ENCODE data around the gene UMAD1.
"Not testable (repeated sequence)": the region's sequence is repeated elsewhere in the genome, so short reads cannot be mapped to it uniquely, and the experiment has no call there.

UMAD1 gene

GRCh38 chr7:7808156-7808555, 167.6 kb downstream of the UMAD1 start:
- peak; percentile 38 for DNase-seq

GRCh38 chr7:7808626-7809025, 168.1 kb downstream of the UMAD1 start:
- DNase-seq = peak; percentile 58

- DNase-seq = no peak
These were observed 169.8 kb downstream of the UMAD1 start for GRCh38 chr7:7810380-7810779.

- DNase-seq = no peak
These were observed 170.3 kb downstream of the UMAD1 start for GRCh38 chr7:7810826-7811225.

- peak; percentile 48 for DNase-seq
These were observed 171.6 kb downstream of the UMAD1 start for GRCh38 chr7:7812112-7812511.

GRCh38 chr7:7815395-7815794, 174.8 kb downstream of the UMAD1 start:
- DNase-seq = no peak

GRCh38 chr7:7816084-7816483, 175.5 kb downstream of the UMAD1 start:
- DNase-seq = no peak

GRCh38 chr7:7816816-7817536, 176.4 kb downstream of the UMAD1 start:
- DNase-seq = no peak

- no peak for DNase-seq
These were observed 177.2 kb downstream of the UMAD1 start for GRCh38 chr7:7817748-7818147.

GRCh38 chr7:7818179-7818578, 177.6 kb downstream of the UMAD1 start:
- DNase-seq = not testable (repeated sequence)

- DNase-seq = no peak
These were observed 179.1 kb downstream of the UMAD1 start for GRCh38 chr7:7819442-7820247.

GRCh38 chr7:7820409-7820808, 179.9 kb downstream of the UMAD1 start:
- DNase-seq = no peak

GRCh38 chr7:7820939-7821338, 180.4 kb downstream of the UMAD1 start:
- no peak for DNase-seq

- peak; percentile 10 for DNase-seq
These were observed 181.0 kb downstream of the UMAD1 start for GRCh38 chr7:7821517-7821916.

- DNase-seq = not testable (repeated sequence)
These were observed 184.7 kb downstream of the UMAD1 start for GRCh38 chr7:7825294-7825693.

GRCh38 chr7:7829667-7830066, 189.1 kb downstream of the UMAD1 start:
- no peak for DNase-seq

GRCh38 chr7:7830122-7830878, 189.7 kb downstream of the UMAD1 start:
- DNase-seq = no peak

GRCh38 chr7:7832518-7832917, 192.0 kb downstream of the UMAD1 start:
- no peak for DNase-seq

GRCh38 chr7:7834761-7835160, 194.2 kb downstream of the UMAD1 start:
- no peak for DNase-seq

- DNase-seq = no peak
These were observed 200.5 kb downstream of the UMAD1 start for GRCh38 chr7:7841027-7841426.

GRCh38 chr7:7843240-7843639, 202.7 kb downstream of the UMAD1 start:
- DNase-seq = no peak

- no peak for DNase-seq
These were observed 203.4 kb downstream of the UMAD1 start for GRCh38 chr7:7843972-7844371.

GRCh38 chr7:7848246-7848645, 207.7 kb downstream of the UMAD1 start:
- no peak for DNase-seq

- DNase-seq = no peak
These were observed 208.3 kb downstream of the UMAD1 start for GRCh38 chr7:7848892-7849291.
